IMR-90 (cell line): ENCODE measurements around the gene COL13A1. TPM values are rescaled to one million over a fixed set of nuclear protein-coding genes. Genes with fewer than 3 reads are reported as not detected.

Experiments
- ATAC-seq: fragments of 200-7000 bp; cut with Tn5 transposase; 2 replicates; pipeline ENCODE4 v1.9.1; 2020; ENCODE audit warnings: low read depth, mild to moderate bottlenecking, moderate library complexity
- BruUV-seq: library from RNA; stranded (reverse); fragments of 400-500 nt; replicated peaks from 2 replicates; lab custom pipeline; 2021; lab: Mats Ljungman, UMichigan
- CTCF ChIA-PET: fragments of 300-600 bp; formaldehyde crosslinking; extraction: SDS; loops from one replicate; lab custom pipeline; 2021; ENCODE audit warnings: antibody characterized with exemption; lab: Yijun Ruan, JAX
- POLR2A ChIA-PET: fragments of 300-600 bp; sonication (Branson Sonifier 250); formaldehyde crosslinking; loops from one replicate; lab custom pipeline; 2022; ENCODE audit warnings: antibody characterized with exemption; ENCODE audit not compliant: unreplicated experiment; lab: Charles Lee
- DNase-seq: peaks from one replicate; pipeline ENCODE4 v3.0.0; 2013
- H2AFZ ChIP-seq: replicated peaks from 2 replicates; pipeline ENCODE3; 2013; ENCODE audit warnings: low read length, mild to moderate bottlenecking; ENCODE audit not compliant: poor library complexity
- H2AK5ac ChIP-seq: 2 replicates; pipeline ENCODE4 v1.6.1; 2013; ENCODE audit warnings: low read depth, low read length, inconsistent platforms
- H2AK9ac ChIP-seq: replicated peaks from 2 replicates; pipeline ENCODE3; 2013; ENCODE audit warnings: mild to moderate bottlenecking, low read depth, low read length, moderate library complexity; ENCODE audit not compliant: poor library complexity
- H2BK120ac ChIP-seq: 2 replicates; pipeline ENCODE4 v1.6.1; 2013; ENCODE audit warnings: low read depth, low read length, inconsistent platforms
- H2BK15ac ChIP-seq: 3 replicates; pipeline ENCODE4 v1.6.1; 2013; ENCODE audit warnings: low read depth, low read length, inconsistent platforms
- H2BK20ac ChIP-seq: 2 replicates; pipeline ENCODE4 v1.6.1; 2013; ENCODE audit warnings: low read depth, mild to moderate bottlenecking, inconsistent platforms, low read length, moderate library complexity
- H2BK5ac ChIP-seq: 2 replicates; pipeline ENCODE4 v1.6.1; 2013; ENCODE audit warnings: mild to moderate bottlenecking, low read depth, low read length, inconsistent platforms; ENCODE audit not compliant: poor library complexity, severe bottlenecking
- H3K14ac ChIP-seq: replicated peaks from 2 replicates; pipeline ENCODE4 v1.6.1; 2013; ENCODE audit warnings: low read depth, low read length, inconsistent platforms
- H3K18ac ChIP-seq: 2 replicates; pipeline ENCODE4 v1.6.1; 2013; ENCODE audit warnings: low read depth, low read length, control low read depth
- H3K23ac ChIP-seq: 2 replicates; pipeline ENCODE4 v1.6.1; 2013; ENCODE audit warnings: low read depth, low read length, inconsistent platforms
- H3K27ac ChIP-seq: 2 replicates; pipeline ENCODE4 v1.5.1; 2013; ENCODE audit warnings: mild to moderate bottlenecking, control low read depth, low read length; ENCODE audit not compliant: insufficient read depth
- H3K27me3 ChIP-seq: 2 replicates; pipeline ENCODE4 v1.6.1; 2013; ENCODE audit warnings: low read length; ENCODE audit not compliant: control insufficient read depth, insufficient read depth
- H3K36me3 ChIP-seq: 2 replicates; pipeline ENCODE4 v1.6.1; 2013; ENCODE audit warnings: low read length, mixed read lengths; ENCODE audit not compliant: control insufficient read depth, insufficient read depth
- H3K4ac ChIP-seq: 2 replicates; pipeline ENCODE4 v1.6.1; 2013; ENCODE audit warnings: low read depth, low read length, inconsistent platforms
- H3K4me1 ChIP-seq: 2 replicates; pipeline ENCODE4 v1.6.1; 2013; ENCODE audit warnings: low read length, mixed read lengths; ENCODE audit not compliant: control insufficient read depth, insufficient read depth
- H3K4me2 ChIP-seq: 2 replicates; pipeline ENCODE4 v1.6.1; 2013; ENCODE audit warnings: low read depth, mild to moderate bottlenecking, control low read depth, low read length, moderate library complexity
- H3K4me3 ChIP-seq: 2 replicates; pipeline ENCODE4 v1.5.1; 2013; ENCODE audit warnings: low read depth, mild to moderate bottlenecking, control low read depth, low read length, moderate library complexity; ENCODE audit not compliant: insufficient read depth
- H3K56ac ChIP-seq: 2 replicates; pipeline ENCODE4 v1.6.1; 2013; ENCODE audit warnings: low read length, inconsistent platforms; ENCODE audit not compliant: insufficient read depth; ENCODE audit errors: extremely low read depth
- H3K79me1 ChIP-seq, 2 experiments: 2 replicates each; pipeline ENCODE4 v1.6.1; 2013; ENCODE audit warnings: low read length in 2 of 2, inconsistent platforms in 1 of 2, low read depth in 1 of 2
- H3K9ac ChIP-seq: 2 replicates; pipeline ENCODE4 v1.6.1; 2013; ENCODE audit warnings: low read depth, low read length, control low read depth
- H3K9me1 ChIP-seq: 2 replicates; pipeline ENCODE4 v1.6.1; 2013; ENCODE audit warnings: low read length, inconsistent platforms; ENCODE audit not compliant: insufficient read depth
- H3K9me3 ChIP-seq: 2 replicates; pipeline ENCODE4 v1.6.1; 2013; ENCODE audit warnings: low read length; ENCODE audit not compliant: control insufficient read depth, insufficient read depth
- H4K20me1 ChIP-seq: 2 replicates; pipeline ENCODE4 v1.6.1; 2013; ENCODE audit warnings: low read length, inconsistent platforms; ENCODE audit not compliant: insufficient read depth
- H4K5ac ChIP-seq: 2 replicates; pipeline ENCODE4 v1.6.1; 2013; ENCODE audit warnings: mild to moderate bottlenecking, low read depth, low read length, control low read depth
- H4K8ac ChIP-seq, 2 experiments: 2 replicates each; pipeline ENCODE4 v1.6.1; 2013; ENCODE audit warnings: low read depth in 2 of 2, low read length in 2 of 2, control low read depth in 1 of 2, inconsistent platforms in 1 of 2
- H4K91ac ChIP-seq: 2 replicates; pipeline ENCODE4 v1.6.1; 2013; ENCODE audit warnings: low read depth, low read length, inconsistent platforms; ENCODE audit not compliant: insufficient read depth
- CEBPB ChIP-seq: IDR thresholded peaks from 2 replicates; pipeline ENCODE4 v1.6.1; 2012; ENCODE audit warnings: low read depth, low read length, improper control_type of control experiment
- CHD1 ChIP-seq: IDR thresholded peaks from 2 replicates; pipeline ENCODE4 v1.6.1; 2012; ENCODE audit warnings: low read depth, low read length, improper control_type of control experiment
- MAZ ChIP-seq: IDR thresholded peaks from 2 replicates; pipeline ENCODE4 v1.6.1; 2012; ENCODE audit warnings: low read depth, mild to moderate bottlenecking, low read length, improper control_type of control experiment, moderate library complexity, borderline replicate concordance
- MXI1 ChIP-seq: IDR thresholded peaks from 2 replicates; pipeline ENCODE4 v1.6.1; 2012; ENCODE audit warnings: low read depth, mild to moderate bottlenecking, low read length, moderate library complexity, borderline replicate concordance
- RAD21 ChIP-seq: IDR thresholded peaks from 2 replicates; pipeline ENCODE4 v1.6.1; 2012; ENCODE audit warnings: low read length, improper control_type of control experiment
- RCOR1 ChIP-seq: IDR thresholded peaks from 2 replicates; pipeline ENCODE4 v1.6.1; 2012; ENCODE audit warnings: mild to moderate bottlenecking, low read length, improper control_type of control experiment; ENCODE audit not compliant: insufficient replicate concordance
- RFX5 ChIP-seq: IDR thresholded peaks from 2 replicates; pipeline ENCODE4 v1.8.0; 2012; ENCODE audit warnings: low read depth, mild to moderate bottlenecking, low read length, moderate library complexity
- WGBS, 2 experiments: methylation state at CpG; one replicate each; pipeline versions ENCODE4 v1.1.5 to v1.1.7; 2013; ENCODE audit warnings: missing lambda C conversion rate in 2 of 2; ENCODE audit not compliant: insufficient read length in 1 of 2; ENCODE audit errors: extremely low coverage in 2 of 2; 5-methylcytosine and 5-hydroxymethylcytosine counted together
- dilution Hi-C: fragments of 300-500 bp; cut with HindIII; formaldehyde crosslinking; loops from one replicate; pipeline ENCODE4 v1.14.3; 2018; ENCODE audit warnings: low sequenced_read_pairs; ENCODE audit not compliant: unreplicated experiment
- in situ Hi-C: fragments of 300-500 bp; cut with MboI; formaldehyde crosslinking; loops from 3 replicates; pipeline ENCODE4 v1.14.3; 2019; ENCODE audit warnings: low sequenced_read_pairs, inconsistent platforms, mixed read lengths
- intact Hi-C: fragments of 100-400 bp; cut with micrococcal nuclease; formaldehyde crosslinking; loops from 2 replicates; pipeline ENCODE4 v1.10.0; 2022
- polyA plus RNA-seq, 3 experiments: library from polyadenylated mRNA; depleted of rRNA; stranded (reverse); fragments of >200 nt; gene quantifications; 2 replicates each; pipeline ENCODE4 v1.2.3, GENCODE V29; 2012; ENCODE audit warnings: low replicate concordance in 1 of 3
- total RNA-seq: library from RNA; depleted of rRNA; stranded (reverse); fragments of >200 nt; gene quantifications from 2 replicates; pipeline ENCODE4 v1.2.3, GENCODE V29; 2012
- TF ChIP-seq, protein P1 (sequence below): fragments of 150-350 bp; IDR thresholded peaks from 2 replicates; pipeline ENCODE4 v1.6.1; 2017; ENCODE audit warnings: mild to moderate bottlenecking, antibody characterized with exemption, low read length, low read depth
- TF ChIP-seq, protein P2 (sequence below): fragments of 150-350 bp; IDR thresholded peaks from 2 replicates; pipeline ENCODE4 v1.6.1; 2016; ENCODE audit warnings: low read depth, mild to moderate bottlenecking, low read length, moderate library complexity, borderline replicate concordance

The COL13A1 gene
- total and polyA plus RNA-seq, 2 of the 4 experiments (the other 2 are of a cell fraction) = 12.2 to 31.3 TPM

DNA sequence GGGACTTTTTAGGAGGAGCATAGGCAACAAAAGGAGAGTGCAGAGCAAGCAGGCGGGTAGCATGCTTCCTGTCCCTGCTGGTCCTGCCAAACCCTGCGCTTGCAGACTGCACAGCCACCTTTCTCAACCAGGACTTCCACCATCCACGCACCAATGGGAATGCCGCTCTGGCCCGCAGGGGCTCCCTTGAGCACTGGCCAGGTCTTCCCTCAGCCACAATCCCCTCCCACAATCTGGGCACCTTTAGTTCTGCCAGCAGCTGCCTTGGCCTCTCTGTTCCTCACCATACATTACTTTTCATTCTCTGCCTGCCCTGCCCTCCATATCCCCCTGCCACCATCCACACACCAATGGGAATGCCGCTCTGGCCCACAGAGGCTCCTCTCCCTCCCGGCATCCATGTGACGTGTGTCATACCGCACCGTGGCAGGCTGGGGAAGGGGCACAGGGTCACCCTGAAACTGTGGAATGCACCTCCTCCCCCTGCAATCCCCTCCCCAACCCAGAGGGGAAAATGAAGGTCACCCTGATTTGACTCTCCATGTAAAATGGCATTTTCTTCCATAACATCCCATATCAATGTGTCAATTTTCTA lies 153.6 kb downstream of the COL13A1 start:
- no peak overlapping the region for H3K4ac ChIP-seq

More for the DNA sequence above, 153.6 kb downstream of the COL13A1 start:
- H3K9me3 ChIP-seq = no peaks in the 10 kb centered on the region
- no peak overlapping the region for H2BK5ac ChIP-seq
- no peak overlapping the region for H2AK5ac ChIP-seq
- no peak overlapping the region for H3K27ac ChIP-seq
- H3K4me2 ChIP-seq = no peak overlapping the region
- H3K36me3 ChIP-seq = 0 out of 2 replicates have a peak, but pooled peaks cover 2% of the 10 kb centered on the region
- intact Hi-C loops = no loop called here
- 73% methylated on average over 4 of the region's 10 CpGs; no CpG with 5 or more reads in 1 of the 2 experiments for WGBS, 2 experiments
- H2BK120ac ChIP-seq = no peak overlapping the region
- no peak overlapping the region for H2AFZ ChIP-seq
- H2AK9ac ChIP-seq = no peak overlapping the region
- H3K9ac ChIP-seq = no peak overlapping the region
- no TSS peak for BruUV-seq
- H3K9me1 ChIP-seq = peaks cover 5% of the 10 kb centered on the region; the same call in 1 of the 2 replicates
- H2BK20ac ChIP-seq = no peak overlapping the region
- no peak overlapping the region for H3K4me3 ChIP-seq
- no peak overlapping the region for H4K91ac ChIP-seq
- CTCF ChIA-PET = no interaction called here
- no peak overlapping the region for H4K5ac ChIP-seq
- H4K20me1 ChIP-seq = no peaks in the 10 kb centered on the region
- H4K8ac ChIP-seq = no peak overlapping the region
- no peaks in the 10 kb centered on the region for H3K4me1 ChIP-seq
- in situ Hi-C loops = no loop called here
- DNase-seq (no peak), ATAC-seq (no peak)
- H3K14ac ChIP-seq = no peak overlapping the region
- no peak overlapping the region for H3K18ac ChIP-seq
- no peaks in the 10 kb centered on the region for H3K79me1 ChIP-seq
- no peak overlapping the region for H3K56ac ChIP-seq
- H2BK15ac ChIP-seq = no peak overlapping the region
- no peak for TF ChIP-seq CEBPB
- TF ChIP-seq CHD1 = no peak
- TF ChIP-seq RCOR1 = no peak
- TF ChIP-seq RFX5 = no peak
- TF ChIP-seq RAD21 = no peak
- TF ChIP-seq, protein P1, sequence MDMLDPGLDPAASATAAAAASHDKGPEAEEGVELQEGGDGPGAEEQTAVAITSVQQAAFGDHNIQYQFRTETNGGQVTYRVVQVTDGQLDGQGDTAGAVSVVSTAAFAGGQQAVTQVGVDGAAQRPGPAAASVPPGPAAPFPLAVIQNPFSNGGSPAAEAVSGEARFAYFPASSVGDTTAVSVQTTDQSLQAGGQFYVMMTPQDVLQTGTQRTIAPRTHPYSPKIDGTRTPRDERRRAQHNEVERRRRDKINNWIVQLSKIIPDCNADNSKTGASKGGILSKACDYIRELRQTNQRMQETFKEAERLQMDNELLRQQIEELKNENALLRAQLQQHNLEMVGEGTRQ = no peak
- TF ChIP-seq MAZ = no peak
- TF ChIP-seq MXI1 = no peak
- TF ChIP-seq, protein P2, sequence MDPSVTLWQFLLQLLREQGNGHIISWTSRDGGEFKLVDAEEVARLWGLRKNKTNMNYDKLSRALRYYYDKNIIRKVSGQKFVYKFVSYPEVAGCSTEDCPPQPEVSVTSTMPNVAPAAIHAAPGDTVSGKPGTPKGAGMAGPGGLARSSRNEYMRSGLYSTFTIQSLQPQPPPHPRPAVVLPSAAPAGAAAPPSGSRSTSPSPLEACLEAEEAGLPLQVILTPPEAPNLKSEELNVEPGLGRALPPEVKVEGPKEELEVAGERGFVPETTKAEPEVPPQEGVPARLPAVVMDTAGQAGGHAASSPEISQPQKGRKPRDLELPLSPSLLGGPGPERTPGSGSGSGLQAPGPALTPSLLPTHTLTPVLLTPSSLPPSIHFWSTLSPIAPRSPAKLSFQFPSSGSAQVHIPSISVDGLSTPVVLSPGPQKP = no peak
- POLR2A ChIA-PET = no interaction called here
- dilution Hi-C loops = no loop called here
- no peaks in the 10 kb centered on the region for H3K27me3 ChIP-seq
- H3K23ac ChIP-seq = no peak overlapping the region
